Measurements from ENCODE around the gene XRN1. TPM values are rescaled to one million over a fixed set of nuclear protein-coding genes. Genes with fewer than 3 reads are reported as not detected.
"Not testable (repeated sequence)": the region's sequence is repeated elsewhere in the genome, so short reads cannot be mapped to it uniquely, and the experiment has no call there.

Gene XRN1
- polyA plus RNA-seq, 2 donors = 4.3 to 4.9 TPM

DNA sequence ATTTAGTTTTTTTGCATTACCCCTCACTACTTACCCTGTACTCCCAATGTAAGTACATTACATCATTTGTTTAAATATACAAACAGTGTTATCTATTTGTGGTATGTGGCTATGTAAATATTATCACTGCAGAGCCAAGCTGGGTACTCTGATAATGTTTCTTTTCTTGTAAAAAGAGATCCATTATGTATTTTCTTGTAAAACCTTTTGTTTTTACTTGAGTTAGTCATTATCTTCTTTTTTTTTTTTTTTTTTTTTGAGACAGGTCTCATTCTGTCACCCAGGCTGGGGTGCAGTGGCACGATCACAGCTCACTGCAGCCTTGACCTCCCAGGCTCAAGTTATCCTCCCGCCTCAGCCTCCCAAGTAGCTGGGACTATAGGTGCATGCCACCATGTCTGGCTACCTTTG lies 131.9 kb downstream of the XRN1 start:
- not testable (repeated sequence) for H3K27me3 ChIP-seq (ENCODE audit: control insufficient read depth in 1 of 2, insufficient read depth in 2 of 2, low read length in 2 of 2); H3K4me3 ChIP-seq (ENCODE audit: low read depth in 1 of 2, low read length in 2 of 2); H3K36me3 ChIP-seq (ENCODE audit: control insufficient read depth in 2 of 2, insufficient read depth in 2 of 2, low read length in 1 of 2); H3K9me3 ChIP-seq (ENCODE audit: control insufficient read depth in 2 of 2, insufficient read depth in 1 of 2, low read depth in 1 of 2, low read length in 1 of 2); H3K27ac ChIP-seq (ENCODE audit: low read depth in 2 of 2, low read length in 1 of 2); H3K4me1 ChIP-seq (ENCODE audit: control insufficient read depth in 2 of 2, insufficient read depth in 2 of 2, low read length in 1 of 2)
- WGBS, 2 donors = 94 to 99% methylated on average over 2 of the region's 2 CpGs

DNA sequence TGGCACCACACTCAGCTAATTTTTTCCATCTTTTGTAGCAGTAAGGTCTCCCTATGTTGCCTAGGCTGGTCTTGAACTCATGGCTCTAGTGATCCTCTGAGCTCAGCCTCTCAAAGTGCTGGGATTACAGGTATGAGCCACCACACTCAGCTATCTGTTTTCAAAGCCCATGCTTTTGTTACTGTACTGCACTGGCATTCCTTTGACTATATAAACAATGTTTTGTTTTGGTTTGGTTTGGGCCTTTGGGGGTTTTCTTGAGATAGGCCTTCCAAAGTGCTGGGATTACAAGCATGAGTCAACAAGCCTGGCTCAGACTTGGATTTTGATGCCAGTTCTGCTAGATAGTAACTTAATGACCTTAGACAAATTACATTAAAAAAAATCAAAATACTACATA lies 132.8 kb downstream of the XRN1 start:
- peaks cover 0 to 2% of the 10 kb centered on the region in 2 donors for H3K36me3 ChIP-seq (ENCODE audit: control insufficient read depth in 2 of 2, insufficient read depth in 2 of 2, low read length in 1 of 2)
- H3K9me3 ChIP-seq (ENCODE audit: control insufficient read depth in 2 of 2, insufficient read depth in 1 of 2, low read depth in 1 of 2, low read length in 1 of 2) = no peaks in the 10 kb centered on the region
- no peak overlapping the region for H3K4me3 ChIP-seq (ENCODE audit: low read depth in 1 of 2, low read length in 2 of 2)
- no peaks in the 10 kb centered on the region for H3K4me1 ChIP-seq (ENCODE audit: control insufficient read depth in 2 of 2, insufficient read depth in 2 of 2, low read length in 1 of 2)
- no peak overlapping the region for H3K27ac ChIP-seq (ENCODE audit: low read depth in 2 of 2, low read length in 1 of 2)
- no peaks in the 10 kb centered on the region for H3K27me3 ChIP-seq (ENCODE audit: control insufficient read depth in 1 of 2, insufficient read depth in 2 of 2, low read length in 2 of 2)

DNA sequence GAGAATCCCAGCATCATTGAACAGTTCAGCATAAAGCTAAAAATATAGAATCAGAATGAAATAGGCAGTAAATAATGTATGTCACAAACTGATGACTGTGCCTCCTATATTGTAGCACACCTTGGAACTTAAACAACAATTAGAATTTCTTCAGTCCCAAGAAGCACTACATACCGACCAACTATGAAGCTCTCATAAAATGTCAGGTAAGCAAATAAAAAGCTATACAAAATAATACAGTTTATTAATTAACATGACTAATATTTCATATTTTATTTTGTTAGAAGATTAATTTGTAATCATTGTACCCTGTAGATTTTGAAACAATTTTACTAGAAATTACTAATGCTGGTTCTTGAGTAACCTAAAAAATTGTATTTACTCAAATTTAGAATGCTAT lies 137.4 kb downstream of the XRN1 start:
- H3K9me3 ChIP-seq (ENCODE audit: control insufficient read depth in 2 of 2, insufficient read depth in 1 of 2, low read depth in 1 of 2, low read length in 1 of 2) = no peaks in the 10 kb centered on the region
- H3K27ac ChIP-seq (ENCODE audit: low read depth in 2 of 2, low read length in 1 of 2) = no peak overlapping the region

DNA sequence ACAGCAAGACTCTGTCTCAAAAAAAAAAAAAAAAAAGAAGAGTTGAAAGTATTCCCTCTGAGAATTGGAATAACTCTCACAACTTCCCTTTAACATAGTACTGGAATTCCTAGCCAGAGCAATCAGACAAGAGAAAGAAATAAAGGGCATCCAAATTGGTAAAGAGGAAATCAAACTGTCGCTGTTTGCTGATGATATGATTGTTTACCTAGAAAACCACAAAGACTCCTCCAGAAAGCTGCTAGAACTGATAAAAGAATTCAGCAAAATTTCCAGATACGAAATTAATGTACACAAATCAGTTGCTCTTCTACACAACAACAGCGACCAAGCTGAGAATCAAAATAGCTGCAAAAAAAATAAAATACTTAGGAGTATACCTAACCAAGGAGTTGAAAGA lies 145.0 kb downstream of the XRN1 start:
- not testable (repeated sequence) for H3K36me3 ChIP-seq (ENCODE audit: control insufficient read depth in 2 of 2, insufficient read depth in 2 of 2, low read length in 1 of 2); H3K4me3 ChIP-seq (ENCODE audit: low read depth in 1 of 2, low read length in 2 of 2); H3K27me3 ChIP-seq (ENCODE audit: control insufficient read depth in 1 of 2, insufficient read depth in 2 of 2, low read length in 2 of 2); H3K9me3 ChIP-seq (ENCODE audit: control insufficient read depth in 2 of 2, insufficient read depth in 1 of 2, low read depth in 1 of 2, low read length in 1 of 2); H3K4me1 ChIP-seq (ENCODE audit: control insufficient read depth in 2 of 2, insufficient read depth in 2 of 2, low read length in 1 of 2); H3K27ac ChIP-seq (ENCODE audit: low read depth in 2 of 2, low read length in 1 of 2)
- WGBS, 2 donors = 97% methylated on average over 3 of the region's 3 CpGs

More for the DNA sequence above, 137.4 kb downstream of the XRN1 start:
- no peak overlapping the region for H3K4me3 ChIP-seq (ENCODE audit: low read depth in 1 of 2, low read length in 2 of 2)
- no peaks in the 10 kb centered on the region for H3K4me1 ChIP-seq (ENCODE audit: control insufficient read depth in 2 of 2, insufficient read depth in 2 of 2, low read length in 1 of 2)
- 96 to 98% methylated on average over 1 of the region's 1 CpG for WGBS, 2 donors
- no peaks in the 10 kb centered on the region for H3K27me3 ChIP-seq (ENCODE audit: control insufficient read depth in 1 of 2, insufficient read depth in 2 of 2, low read length in 2 of 2)
- peaks cover 0 to 2% of the 10 kb centered on the region in 2 donors for H3K36me3 ChIP-seq (ENCODE audit: control insufficient read depth in 2 of 2, insufficient read depth in 2 of 2, low read length in 1 of 2)

DNA sequence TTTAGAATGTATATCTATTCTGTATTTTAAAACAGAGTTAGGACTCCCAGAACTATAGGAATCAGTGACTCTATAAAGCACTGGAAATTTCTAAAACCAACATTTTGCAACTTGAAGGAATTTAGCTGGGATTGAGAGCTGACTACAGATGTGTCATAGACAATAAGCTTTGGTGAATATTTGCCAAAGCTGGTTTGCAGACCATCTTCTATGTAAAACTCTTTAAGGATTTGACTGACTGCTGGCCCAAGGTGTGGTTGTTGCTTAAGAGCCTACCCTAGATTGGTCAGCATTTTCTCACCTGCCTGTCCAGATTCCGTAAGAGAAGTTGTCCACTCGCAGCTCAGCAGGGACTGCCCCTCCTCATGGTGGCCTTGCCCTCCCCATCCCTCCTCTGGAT lies 149.2 kb downstream of the XRN1 start:
- Histone ChIP-seq H3K36me3 (ENCODE audit: control insufficient read depth in 2 of 2, insufficient read depth in 2 of 2, low read length in 1 of 2) (no peaks in the 10 kb centered on the region), H3K4me1 (ENCODE audit: control insufficient read depth in 2 of 2, insufficient read depth in 2 of 2, low read length in 1 of 2) (no peaks in the 10 kb centered on the region), H3K27me3 (ENCODE audit: control insufficient read depth in 1 of 2, insufficient read depth in 2 of 2, low read length in 2 of 2) (no peaks in the 10 kb centered on the region), H3K27ac (ENCODE audit: low read depth in 2 of 2, low read length in 1 of 2) (no peak overlapping the region), H3K4me3 (ENCODE audit: low read depth in 1 of 2, low read length in 2 of 2) (no peak overlapping the region), H3K9me3 (ENCODE audit: control insufficient read depth in 2 of 2, insufficient read depth in 1 of 2, low read depth in 1 of 2, low read length in 1 of 2) (no peaks in the 10 kb centered on the region)
- 82 to 93% methylated on average over 2 of the region's 2 CpGs for whole genome bisulfite sequencing, 2 donors

DNA sequence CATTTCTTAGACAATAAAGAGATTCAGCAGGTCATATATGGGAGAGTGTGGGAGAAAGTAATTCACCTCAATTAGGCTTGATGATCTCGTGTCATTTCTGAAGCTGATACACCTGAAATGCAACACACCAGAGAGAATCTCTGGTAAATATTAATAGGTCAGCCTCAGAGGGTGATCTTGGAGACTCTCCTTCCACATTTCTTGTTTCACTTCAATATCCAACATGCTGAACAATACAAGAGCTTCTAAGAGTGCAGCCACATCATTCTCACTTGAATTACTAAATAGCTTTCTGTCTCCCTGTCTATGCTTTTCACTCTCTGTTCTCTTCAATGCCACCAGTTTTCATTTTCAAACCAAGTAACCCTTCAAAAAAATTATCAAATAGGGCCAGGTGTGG lies 151.3 kb downstream of the XRN1 start:
- H3K27ac ChIP-seq (ENCODE audit: low read depth in 2 of 2, low read length in 1 of 2) = no peak overlapping the region
- no peaks in the 10 kb centered on the region for H3K9me3 ChIP-seq (ENCODE audit: control insufficient read depth in 2 of 2, insufficient read depth in 1 of 2, low read depth in 1 of 2, low read length in 1 of 2)
- H3K36me3 ChIP-seq (ENCODE audit: control insufficient read depth in 2 of 2, insufficient read depth in 2 of 2, low read length in 1 of 2) = no peaks in the 10 kb centered on the region
- H3K4me1 ChIP-seq (ENCODE audit: control insufficient read depth in 2 of 2, insufficient read depth in 2 of 2, low read length in 1 of 2) = no peaks in the 10 kb centered on the region
- H3K27me3 ChIP-seq (ENCODE audit: control insufficient read depth in 1 of 2, insufficient read depth in 2 of 2, low read length in 2 of 2) = no peaks in the 10 kb centered on the region
- no peak overlapping the region for H3K4me3 ChIP-seq (ENCODE audit: low read depth in 1 of 2, low read length in 2 of 2)
- 77 to 88% methylated on average over 1 of the region's 1 CpG for WGBS, 2 donors

DNA sequence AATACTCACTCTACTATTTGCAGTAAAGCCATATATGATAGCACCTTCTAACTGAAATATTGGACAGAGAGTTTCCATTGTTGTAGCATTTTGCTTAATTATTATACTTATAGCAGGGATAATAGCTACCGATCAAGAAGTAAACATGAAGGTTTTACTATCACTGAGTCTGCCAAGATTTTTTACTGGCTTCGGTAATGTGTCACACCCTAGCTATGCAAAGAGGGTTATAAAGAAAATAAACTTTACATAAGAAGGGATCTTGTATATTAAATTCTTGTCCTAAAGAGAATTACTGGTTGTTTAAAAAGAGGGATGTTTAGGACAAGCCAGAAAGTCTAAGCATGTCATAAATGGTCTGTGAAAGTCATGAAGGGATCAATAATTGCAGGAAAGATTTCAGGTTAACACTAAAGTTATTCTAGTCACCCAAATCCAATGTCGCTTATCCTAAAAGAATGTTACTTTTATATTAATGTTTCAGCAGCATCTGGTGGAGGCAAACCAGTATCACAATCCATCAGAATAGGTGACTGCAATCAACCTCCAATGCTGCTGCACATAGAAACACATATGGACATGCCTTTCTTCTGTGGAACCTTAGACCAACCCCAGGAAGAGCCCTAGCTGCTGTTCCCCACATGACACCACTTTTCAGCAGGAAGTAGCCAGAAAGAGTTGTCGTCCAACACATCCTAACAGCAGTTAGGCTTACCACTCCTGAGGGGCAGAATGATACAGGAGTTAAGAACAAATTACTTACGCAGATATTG lies 159.8 kb downstream of the XRN1 start:
- WGBS, 2 donors = 87 to 93% methylated on average over 5 of the region's 5 CpGs
- peaks cover 2 to 4% of the 10 kb centered on the region in 2 donors for H3K9me3 ChIP-seq (ENCODE audit: control insufficient read depth in 2 of 2, insufficient read depth in 1 of 2, low read depth in 1 of 2, low read length in 1 of 2)

DNA sequence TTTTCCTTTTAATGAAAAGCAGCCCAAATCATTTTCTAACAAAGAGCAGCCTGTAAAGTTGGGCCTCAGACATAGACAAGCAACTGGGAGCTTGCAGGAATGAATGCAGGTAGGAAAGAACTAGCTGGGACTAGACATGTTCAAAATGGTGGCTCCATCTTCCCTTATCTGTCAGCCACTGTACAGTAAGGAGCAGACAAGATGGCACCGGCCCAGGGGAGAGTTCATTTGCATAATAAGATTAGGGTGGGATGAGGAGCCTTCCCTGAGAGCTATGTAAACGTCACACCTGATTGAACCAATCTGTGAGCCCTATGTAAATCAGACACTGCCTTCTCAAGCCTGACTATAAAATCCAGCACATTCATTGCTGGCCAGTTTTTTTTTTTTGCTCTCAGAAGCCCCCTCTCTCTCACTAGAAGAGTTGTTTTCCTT lies 162.7 kb downstream of the XRN1 start:
- H3K4me3 ChIP-seq (ENCODE audit: low read depth in 1 of 2, low read length in 2 of 2) = no peak overlapping the region

More for the DNA sequence above, 159.8 kb downstream of the XRN1 start:
- H3K4me1 ChIP-seq (ENCODE audit: control insufficient read depth in 2 of 2, insufficient read depth in 2 of 2, low read length in 1 of 2) = no peaks in the 10 kb centered on the region
- H3K27me3 ChIP-seq (ENCODE audit: control insufficient read depth in 1 of 2, insufficient read depth in 2 of 2, low read length in 2 of 2) = no peaks in the 10 kb centered on the region
- H3K27ac ChIP-seq (ENCODE audit: low read depth in 2 of 2, low read length in 1 of 2) = no peak overlapping the region
- H3K4me3 ChIP-seq (ENCODE audit: low read depth in 1 of 2, low read length in 2 of 2) = no peak overlapping the region
- no peaks in the 10 kb centered on the region for H3K36me3 ChIP-seq (ENCODE audit: control insufficient read depth in 2 of 2, insufficient read depth in 2 of 2, low read length in 1 of 2)

DNA sequence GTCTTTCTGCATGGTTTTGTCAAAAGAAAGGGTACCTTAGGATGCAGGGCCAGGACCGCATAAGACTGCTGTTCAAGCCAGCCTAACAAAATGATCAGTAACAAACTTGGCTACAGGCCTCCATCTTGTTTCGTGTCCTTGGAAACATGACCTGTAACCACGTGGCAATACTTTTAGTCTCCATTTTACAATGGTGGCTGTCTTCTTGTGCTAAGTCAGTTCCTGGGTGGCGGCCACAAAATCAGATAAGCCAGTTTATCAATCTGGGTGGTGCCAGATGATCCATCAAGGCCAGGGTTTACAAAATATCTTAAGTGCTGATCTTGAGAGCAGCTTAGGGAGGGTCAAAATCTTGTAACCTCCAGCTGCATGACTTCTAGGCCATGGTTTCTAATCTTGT lies 165.3 kb downstream of the XRN1 start:
- Histone ChIP-seq H3K27me3 (ENCODE audit: control insufficient read depth in 1 of 2, insufficient read depth in 2 of 2, low read length in 2 of 2) (no peaks in the 10 kb centered on the region), H3K4me3 (ENCODE audit: low read depth in 1 of 2, low read length in 2 of 2) (no peak overlapping the region), H3K27ac (ENCODE audit: low read depth in 2 of 2, low read length in 1 of 2) (no peak overlapping the region), H3K4me1 (ENCODE audit: control insufficient read depth in 2 of 2, insufficient read depth in 2 of 2, low read length in 1 of 2) (no peaks in the 10 kb centered on the region), H3K36me3 (ENCODE audit: control insufficient read depth in 2 of 2, insufficient read depth in 2 of 2, low read length in 1 of 2) (no peaks in the 10 kb centered on the region), H3K9me3 (ENCODE audit: control insufficient read depth in 2 of 2, insufficient read depth in 1 of 2, low read depth in 1 of 2, low read length in 1 of 2) (no peaks in the 10 kb centered on the region)
- WGBS, 2 donors = 81 to 88% methylated on average over 4 of the region's 4 CpGs

More for the DNA sequence above, 162.7 kb downstream of the XRN1 start:
- Histone ChIP-seq H3K9me3 (ENCODE audit: control insufficient read depth in 2 of 2, insufficient read depth in 1 of 2, low read depth in 1 of 2, low read length in 1 of 2) (peaks cover 2 to 4% of the 10 kb centered on the region in 2 donors), H3K4me1 (ENCODE audit: control insufficient read depth in 2 of 2, insufficient read depth in 2 of 2, low read length in 1 of 2) (no peaks in the 10 kb centered on the region), H3K36me3 (ENCODE audit: control insufficient read depth in 2 of 2, insufficient read depth in 2 of 2, low read length in 1 of 2) (no peaks in the 10 kb centered on the region), H3K27me3 (ENCODE audit: control insufficient read depth in 1 of 2, insufficient read depth in 2 of 2, low read length in 2 of 2) (no peaks in the 10 kb centered on the region), H3K27ac (ENCODE audit: low read depth in 2 of 2, low read length in 1 of 2) (no peak overlapping the region)
- 66 to 68% methylated on average over 2 of the region's 2 CpGs for WGBS, 2 donors

DNA sequence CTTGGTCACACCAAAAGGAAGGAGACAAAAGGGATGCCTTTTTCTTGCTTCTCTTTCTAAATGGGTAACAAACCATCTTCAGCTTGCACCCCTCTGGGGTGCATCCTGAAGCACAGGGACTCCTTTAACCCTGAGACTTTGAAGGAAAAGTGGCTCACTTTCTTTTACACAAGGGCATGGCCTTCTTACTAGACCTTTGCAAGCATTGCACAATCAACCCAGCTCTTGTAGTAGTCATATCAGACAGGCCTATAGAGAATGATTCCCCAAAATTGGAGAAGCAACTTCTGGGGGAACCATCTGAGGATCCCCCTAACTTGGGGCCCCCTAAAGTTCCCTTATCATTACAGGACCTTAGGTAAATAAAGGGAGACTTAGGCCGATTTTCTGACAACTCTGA lies 166.4 kb downstream of the XRN1 start:
- Histone ChIP-seq H3K36me3 (ENCODE audit: control insufficient read depth in 2 of 2, insufficient read depth in 2 of 2, low read length in 1 of 2) (no peaks in the 10 kb centered on the region), H3K27me3 (ENCODE audit: control insufficient read depth in 1 of 2, insufficient read depth in 2 of 2, low read length in 2 of 2) (no peaks in the 10 kb centered on the region), H3K4me1 (ENCODE audit: control insufficient read depth in 2 of 2, insufficient read depth in 2 of 2, low read length in 1 of 2) (no peaks in the 10 kb centered on the region), H3K9me3 (ENCODE audit: control insufficient read depth in 2 of 2, insufficient read depth in 1 of 2, low read depth in 1 of 2, low read length in 1 of 2) (no peaks in the 10 kb centered on the region), H3K27ac (ENCODE audit: low read depth in 2 of 2, low read length in 1 of 2) (no peak overlapping the region), H3K4me3 (ENCODE audit: low read depth in 1 of 2, low read length in 2 of 2) (no peak overlapping the region)
- 67 to 74% methylated on average over 1 of the region's 1 CpG for WGBS, 2 donors
